NCI-H1436 treated with DMSO at 0.1 percent for 48 hours (cell line): Measurements from ENCODE around the gene UBL4B.
"Not testable (repeated sequence)": the region's sequence is repeated elsewhere in the genome, so short reads cannot be mapped to it uniquely, and the experiment has no call there.

Experiments
- DNase-seq: peaks from one replicate; lab custom pipeline; 2025; lab: John Stamatoyannopoulos, UW

UBL4B gene

DNA sequence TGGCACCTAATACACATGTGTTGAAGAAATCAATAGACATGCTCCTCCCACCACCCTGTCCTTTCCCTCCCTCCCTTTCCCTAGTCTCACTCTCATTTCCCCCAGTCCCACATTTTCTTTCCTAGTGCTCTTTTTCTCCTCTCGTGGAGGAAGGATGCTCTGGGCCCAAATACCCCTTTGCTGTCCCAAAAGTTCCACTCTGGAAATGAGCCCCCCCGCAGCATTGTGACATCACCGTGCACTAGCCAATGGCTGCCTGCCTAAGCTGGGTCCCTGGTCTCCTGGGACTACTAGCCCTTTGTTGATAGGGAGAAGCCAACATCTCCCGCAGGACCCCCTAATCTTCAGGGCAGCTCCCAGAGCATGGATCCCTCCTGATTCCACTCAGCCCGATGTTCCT, at the start of gene UBL4B:
TSS of gene UBL4B (plus strand) at position 301 of the 400 bp plus-strand sequence. CDS start at position 393, 92 bp downstream.
- no peak for DNase-seq

DNA sequence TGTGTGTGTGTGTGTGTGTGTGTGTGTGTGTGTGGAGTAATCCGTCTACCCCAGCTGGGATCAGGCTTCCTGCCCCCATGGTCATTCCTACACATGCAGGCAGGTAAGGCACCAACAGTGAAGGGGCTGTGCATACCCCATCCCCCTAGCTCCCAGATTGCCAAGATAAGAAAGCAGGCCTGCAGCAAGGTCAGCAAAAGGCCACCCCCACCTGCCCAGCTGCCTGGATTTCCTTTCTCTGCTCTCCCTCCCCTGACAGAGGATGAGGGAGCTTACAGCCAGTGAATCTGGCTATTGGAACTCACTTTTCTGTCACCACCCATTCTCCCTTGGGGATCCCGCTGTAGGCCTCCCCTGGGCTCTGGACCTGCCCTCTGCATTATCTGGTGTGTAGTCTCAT, 49.6 kb upstream of the UBL4B start:
- DNase-seq, result no peak

DNA sequence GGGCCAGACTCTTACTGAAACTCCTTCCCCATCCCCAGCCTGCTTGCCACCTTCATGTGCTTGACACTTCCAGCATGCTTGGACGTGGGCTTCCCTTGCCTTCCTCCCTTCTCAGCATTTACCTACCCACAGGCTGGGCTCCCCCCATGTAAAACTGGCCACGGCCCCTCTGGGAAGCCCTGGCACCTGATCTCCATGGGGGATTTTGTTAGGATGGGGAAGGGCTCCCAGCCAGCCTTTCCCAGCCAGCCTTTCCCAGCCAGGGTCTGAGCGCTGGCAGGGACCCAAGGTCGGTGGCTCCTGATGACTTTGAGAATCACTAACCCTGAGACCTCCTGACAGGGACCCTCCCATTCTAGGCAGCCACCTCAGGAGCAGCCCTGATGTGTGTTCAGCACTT, 48.5 kb upstream of the UBL4B start:
- DNase-seq, result no peak

DNA sequence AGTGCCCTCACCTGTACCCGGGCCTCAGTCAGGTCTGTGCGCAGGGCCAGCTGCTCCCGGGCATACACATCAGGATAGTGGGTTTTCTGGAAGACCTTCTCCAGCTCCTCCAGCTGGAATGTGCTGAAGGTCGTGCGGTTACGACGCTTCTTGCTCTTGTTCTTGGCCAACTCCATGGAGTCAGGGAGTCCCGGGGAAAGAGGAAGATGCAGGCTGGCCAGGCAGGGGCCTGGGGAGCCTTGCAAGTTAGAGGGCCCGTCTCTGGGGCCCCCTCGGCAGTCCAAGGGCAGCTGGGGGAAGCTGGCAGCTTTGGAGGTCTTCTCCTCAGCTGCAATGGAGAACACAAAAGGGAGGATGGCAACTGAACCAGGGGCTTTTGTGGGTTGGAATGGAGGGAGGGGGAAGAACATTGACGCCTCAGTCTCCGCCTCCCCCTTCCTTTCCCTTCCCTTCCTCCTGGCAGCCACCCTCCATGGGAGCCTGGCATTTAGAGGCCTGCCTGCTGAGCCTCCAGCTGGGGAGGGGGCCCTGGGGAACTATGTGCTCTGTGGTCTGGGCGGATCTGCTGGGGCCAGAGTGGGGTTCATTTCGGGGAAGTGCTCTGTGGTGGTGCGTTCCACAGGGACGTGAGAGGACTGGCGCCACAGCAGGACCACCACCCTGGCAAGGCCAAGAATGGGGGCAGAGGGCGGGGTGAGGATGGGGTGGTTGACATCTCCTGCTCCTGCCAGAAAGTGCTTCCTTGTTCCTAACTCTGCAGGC, 47.5 kb upstream of the UBL4B start:
- DNase-seq, result no peak

- DNase-seq, result no peak
Measured at GRCh38 chr1:110065841-110066240, 46.4 kb upstream of the UBL4B start.

DNA sequence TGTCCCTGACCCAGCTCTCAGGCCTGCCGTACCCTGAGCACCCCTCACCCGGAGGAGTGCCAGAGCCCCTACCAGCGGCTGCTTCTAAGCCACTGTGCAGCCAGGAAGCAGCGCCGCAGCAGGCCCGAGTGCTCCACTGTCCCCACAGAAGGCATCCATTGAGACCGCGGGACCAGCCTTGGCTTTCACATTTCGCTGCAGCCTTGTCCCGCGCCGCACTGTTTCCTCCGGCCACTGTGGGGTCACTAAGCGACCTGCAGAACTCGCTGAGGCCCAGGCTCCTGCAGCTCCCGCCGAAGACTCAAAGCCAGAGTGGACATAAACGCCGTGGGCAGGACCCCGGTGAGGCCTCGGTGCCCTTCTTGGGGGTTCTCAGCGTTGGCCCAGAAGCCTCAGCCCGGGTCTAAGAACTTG, 44.8 kb upstream of the UBL4B start:
- DNase-seq, result no peak

DNA sequence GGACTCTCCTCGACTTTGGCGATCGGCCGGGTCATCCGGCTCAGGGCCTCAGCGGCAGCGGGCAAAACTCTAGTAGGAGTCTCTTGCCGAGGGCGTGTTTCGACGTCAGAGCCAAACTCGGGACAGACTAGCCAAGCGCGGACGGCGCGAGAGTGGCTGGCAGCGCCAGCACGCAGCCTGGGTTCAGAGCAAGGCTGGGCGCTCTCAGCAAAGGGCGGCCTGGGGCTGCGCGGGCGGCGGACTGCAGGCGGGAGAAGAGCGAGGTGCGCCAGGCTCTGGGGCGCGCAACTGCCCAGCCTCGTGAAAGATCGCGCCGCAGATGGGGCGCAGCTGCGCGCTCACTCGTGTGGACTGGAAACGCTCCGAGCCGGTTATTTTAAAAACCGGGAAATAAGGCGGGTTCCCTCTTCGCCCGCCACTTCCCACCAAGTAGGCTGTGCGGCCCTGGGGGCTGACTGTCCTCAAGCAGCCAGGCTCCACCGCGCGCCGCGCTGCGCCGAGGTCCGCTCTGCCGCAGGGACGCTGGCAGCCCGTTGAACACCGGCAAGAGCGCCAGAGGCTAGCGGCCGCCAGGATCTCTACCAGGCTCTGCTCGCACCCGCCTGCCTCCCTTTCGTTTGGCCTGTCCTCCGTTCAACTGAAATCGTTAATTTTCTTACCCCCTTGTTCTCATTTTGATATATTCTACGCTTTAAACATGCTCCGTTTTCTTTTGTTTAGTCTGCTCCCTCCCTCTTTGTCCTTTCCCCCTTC, 44.2 kb upstream of the UBL4B start:
- DNase-seq, result no peak

- DNase-seq, result no peak
Measured at GRCh38 chr1:110068646-110069403, 43.4 kb upstream of the UBL4B start.

GRCh38 chr1:110069404-110070281, 42.6 kb upstream of the UBL4B start:
- DNase-seq, result no peak

DNA sequence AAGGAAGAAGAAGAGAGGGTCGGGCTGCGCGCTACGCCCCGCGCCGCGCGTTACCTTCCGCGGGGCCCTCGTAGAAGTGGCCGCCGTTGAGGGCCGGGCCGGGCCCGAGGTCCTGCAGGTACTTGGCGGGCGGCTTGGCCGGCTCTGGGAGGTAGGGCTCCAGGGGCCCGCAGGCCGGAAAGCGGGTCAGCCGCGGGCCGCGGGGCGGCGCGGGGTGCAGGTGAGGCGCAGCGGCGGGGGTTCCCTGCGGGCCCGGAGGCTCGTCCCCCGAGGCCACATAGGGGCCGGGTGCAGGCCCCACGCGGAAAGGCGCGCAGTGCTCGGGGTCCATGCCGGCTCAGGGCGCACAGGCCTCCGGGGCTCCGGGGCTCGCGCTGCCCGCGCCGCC, 42.0 kb upstream of the UBL4B start:
- no peak for DNase-seq

DNA sequence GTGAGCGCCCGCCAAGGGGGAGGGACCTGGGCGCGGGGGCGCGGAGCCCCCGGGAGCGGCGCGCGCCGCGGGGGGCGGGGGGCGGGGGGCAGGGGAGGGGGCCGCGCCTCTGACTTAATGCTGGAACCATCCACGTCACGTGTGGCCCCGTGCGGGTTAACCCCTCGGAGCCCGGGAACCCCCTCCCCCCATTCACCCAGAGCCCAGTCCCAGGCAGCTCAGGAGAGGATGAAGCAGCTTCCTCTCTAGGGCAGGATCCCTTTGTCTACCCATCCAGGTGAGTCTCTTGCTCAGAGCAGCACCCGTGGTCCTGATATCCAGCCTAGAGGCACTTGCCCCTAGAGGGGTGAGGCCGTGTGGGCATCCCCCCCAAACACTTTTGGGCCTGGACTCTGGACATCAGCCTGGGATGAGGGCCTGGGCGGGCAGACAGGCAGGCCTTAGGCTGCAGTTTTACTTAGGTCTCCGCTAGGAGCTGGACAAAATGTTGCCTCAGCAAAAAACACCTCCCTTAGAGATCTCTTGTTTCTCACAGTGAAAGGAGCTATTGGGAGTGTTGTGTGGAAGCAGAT, 41.5 kb upstream of the UBL4B start, which contains the start of gene ALX3:
TSS of gene ALX3 (minus strand) at position 2 of the 572 bp plus-strand sequence. CDS start 60 bp downstream, outside the sequence.
- no peak for DNase-seq

DNA sequence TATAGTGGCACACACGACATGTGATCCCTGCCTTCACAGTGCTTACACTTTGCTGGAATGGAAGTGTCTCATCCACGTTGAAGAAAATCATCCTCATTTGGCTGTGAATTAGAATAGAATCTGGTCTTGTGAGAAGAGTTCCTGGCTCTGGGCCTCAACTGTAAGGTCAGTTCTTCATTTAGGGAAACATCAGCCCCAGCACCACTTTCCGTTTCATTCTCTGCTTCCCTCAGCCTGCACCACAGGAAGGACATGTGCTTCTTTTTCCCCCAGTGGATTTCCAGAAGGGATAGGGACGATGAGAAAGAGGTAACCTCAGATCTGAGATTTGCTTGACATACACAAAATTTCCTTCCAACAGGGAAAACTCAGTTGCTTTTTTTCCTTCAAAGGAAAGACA, 38.1 kb upstream of the UBL4B start:
- DNase-seq, result no peak

DNA sequence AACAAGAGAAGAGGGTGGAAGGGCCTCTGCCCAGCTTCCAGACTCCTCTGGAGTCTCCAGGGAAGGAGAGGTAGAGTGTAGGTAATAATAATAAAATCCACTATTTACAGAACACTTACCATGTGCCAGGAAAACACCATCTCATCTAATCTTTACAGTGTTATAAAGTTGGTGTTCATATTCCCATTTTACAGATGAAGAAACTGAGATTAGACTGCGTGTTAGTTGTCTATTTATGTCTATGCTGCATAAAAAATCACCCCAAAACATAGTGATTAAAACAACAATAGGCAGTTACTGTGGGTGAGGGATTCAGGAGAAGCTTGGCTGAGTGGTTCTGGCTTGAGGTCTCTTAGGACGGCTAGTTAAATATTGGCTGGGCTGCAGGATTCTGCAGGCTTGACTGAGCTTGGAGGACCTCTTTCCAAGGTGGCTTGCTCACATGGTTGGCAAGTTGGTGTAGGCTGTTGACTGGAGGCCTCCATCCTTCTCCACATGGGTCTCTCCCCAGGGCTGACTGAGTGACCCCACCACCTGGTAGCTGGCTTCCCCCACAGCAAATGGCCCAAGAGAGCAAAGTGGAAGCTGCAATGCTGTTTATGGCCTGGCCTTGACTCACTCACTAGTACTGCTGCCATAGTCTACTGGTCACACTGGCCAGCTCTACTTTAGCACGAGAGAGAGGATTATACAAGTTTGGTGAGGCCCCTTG, 35.3 kb upstream of the UBL4B start:
- no peak for DNase-seq

DNA sequence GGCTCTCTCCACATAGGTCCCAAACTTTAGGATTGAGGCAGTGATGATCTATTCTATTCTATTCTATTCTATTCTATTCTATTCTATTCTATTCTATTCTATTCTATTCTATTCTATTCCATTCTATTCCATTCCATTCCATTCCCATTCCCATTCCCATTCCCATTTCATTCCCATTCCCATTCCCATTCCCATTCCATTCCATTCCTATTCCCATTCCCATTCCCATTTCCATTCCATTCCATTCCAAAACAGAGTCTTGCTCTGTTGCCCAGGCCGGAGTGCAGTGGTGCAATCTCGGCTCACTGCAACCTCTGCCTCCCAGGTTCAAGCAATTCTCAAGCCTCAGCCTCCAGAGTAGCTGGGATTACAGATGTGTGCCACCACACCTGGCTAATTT, 32.2 kb upstream of the UBL4B start:
- DNase-seq, result not testable (repeated sequence)

DNA sequence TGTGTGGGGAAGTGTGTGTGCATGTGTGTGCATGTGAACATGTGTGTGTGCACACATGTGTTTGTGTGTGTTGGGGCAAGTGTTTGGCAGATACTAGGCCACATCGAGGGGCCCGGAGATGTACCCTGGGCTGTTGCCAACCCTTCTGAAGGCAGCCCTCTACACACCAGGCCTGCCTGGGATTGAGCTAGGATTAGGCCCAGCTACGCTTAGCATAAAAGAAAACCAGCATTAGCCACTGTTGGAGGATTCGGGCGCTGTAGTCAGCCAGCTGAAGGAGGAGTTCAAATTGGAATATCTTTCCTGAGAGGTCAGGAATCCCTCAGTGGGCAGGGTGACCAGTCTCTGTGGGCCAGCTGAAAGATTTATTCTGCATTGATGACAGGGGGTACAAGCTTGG, 31.2 kb upstream of the UBL4B start:
- DNase-seq, result no peak

DNA sequence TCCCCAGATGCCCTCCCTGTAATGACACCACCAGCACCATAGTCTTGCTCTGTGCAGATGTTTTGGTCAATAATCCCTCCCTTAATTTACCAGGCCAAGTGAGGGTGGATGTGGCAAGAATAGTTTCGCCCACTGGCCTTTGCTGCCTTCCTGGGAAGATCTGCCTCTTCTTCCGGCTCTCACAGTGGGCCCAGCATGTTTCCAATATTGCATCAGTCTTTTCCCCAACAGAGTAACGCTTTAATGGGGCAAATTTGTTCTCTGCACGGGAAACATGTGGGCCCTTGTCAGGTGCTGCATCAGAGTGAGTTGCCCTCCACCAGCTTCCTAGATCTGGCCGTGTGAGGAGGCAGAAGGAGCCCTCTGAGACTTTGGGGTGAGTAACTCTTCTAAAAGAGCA, 29.8 kb upstream of the UBL4B start:
- no peak for DNase-seq

- DNase-seq, result no peak
Measured at GRCh38 chr1:110083061-110083865, 29.0 kb upstream of the UBL4B start.

DNA sequence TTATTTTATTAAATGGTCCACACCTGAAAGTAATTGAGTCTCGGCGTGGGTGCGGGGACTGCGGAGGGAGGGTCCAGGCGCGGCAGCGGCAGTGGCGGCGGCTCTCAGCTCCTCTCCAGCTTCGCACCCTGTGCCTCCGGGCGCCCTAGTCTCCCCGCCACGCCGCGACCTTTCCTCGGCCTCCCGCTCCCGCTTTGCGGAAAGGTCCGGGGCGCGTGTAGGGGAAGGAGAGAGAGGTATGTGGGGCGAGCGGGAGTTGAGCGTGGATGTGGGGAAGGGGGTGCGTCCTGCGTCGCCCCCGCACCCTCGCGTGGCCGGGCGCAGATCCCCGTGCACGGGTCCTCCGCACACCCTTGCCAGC, 28.4 kb upstream of the UBL4B start:
- no peak for DNase-seq

DNA sequence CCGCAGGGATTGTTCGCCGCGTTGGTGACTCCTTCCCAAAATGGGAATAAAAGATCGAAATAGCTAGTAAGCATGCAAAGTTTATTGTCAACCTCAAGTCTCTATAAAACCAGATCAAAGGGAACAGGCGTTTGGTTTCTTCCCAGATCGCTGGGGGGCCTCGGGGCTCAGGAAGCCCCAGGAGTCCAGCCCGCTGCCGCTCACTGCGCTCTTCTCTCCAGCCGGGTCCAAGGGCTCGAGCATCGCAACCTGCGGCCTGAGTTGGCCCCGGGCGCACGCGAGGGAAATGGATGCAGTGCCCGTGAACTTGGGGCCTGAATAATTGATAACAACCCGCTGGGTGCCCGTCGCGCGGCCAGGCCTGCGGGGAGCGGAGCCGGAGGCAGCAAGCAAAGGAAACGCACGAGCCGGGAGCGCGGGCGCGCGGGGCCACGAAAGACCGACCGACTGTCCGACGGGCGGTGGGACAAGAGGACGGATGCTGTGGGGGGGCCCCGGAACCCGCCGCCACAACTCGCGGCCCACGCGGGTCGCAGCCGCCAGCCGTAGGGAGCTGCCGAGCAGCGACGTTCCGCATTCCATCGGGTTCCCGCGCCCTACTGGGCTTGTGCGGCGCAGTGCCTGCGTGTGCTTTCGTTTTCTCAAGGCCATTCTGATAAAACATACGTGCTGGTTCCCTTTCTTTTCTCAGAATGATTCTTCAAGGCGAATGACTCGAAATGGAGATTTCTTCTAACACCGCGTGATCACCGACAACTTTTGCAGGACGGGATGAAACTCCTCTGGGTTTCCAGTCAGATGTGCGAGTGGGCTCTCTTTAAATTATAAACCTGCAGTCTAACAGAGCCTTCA, 27.8 kb upstream of the UBL4B start:
- DNase-seq, result no peak
